Measurements from ENCODE around the gene TRPM1.

DNA sequence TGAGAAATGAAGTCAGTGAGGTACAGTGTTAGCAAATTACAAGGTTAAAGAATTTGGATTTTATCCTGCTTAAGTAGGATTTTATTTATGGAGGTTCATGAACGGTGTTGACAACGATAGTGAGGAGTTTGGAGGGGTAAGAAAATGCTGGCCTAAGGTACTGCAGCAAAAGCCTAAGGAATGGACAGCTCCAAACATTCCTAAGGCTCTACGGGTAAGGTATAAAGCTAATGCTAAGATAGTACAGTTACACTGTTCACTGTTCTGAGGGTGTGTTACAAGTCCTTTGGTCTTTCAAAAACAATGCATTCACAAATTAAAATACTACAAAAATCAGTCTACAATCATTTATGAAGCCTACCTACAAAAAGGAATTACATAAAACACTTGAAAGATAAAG lies 117.4 kb downstream of the TRPM1 start:
- TF ChIP-seq, protein P1, sequence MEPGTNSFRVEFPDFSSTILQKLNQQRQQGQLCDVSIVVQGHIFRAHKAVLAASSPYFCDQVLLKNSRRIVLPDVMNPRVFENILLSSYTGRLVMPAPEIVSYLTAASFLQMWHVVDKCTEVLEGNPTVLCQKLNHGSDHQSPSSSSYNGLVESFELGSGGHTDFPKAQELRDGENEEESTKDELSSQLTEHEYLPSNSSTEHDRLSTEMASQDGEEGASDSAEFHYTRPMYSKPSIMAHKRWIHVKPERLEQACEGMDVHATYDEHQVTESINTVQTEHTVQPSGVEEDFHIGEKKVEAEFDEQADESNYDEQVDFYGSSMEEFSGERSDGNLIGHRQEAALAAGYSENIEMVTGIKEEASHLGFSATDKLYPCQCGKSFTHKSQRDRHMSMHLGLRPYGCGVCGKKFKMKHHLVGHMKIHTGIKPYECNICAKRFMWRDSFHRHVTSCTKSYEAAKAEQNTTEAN (CRISPR knock-in tag; IDR thresholded peaks at IDR 0.05): no peak
- TF ChIP-seq REST (IDR thresholded peaks at IDR 0.05; ENCODE audit: borderline replicate concordance) (no peak), REST (CRISPR knock-in tag; IDR thresholded peaks at IDR 0.05; ENCODE audit: low read depth) (no peak), POLR2G (IDR thresholded peaks at IDR 0.05; ENCODE audit: low read depth, low read length) (no peak), ATF2 (CRISPR knock-in tag; IDR thresholded peaks at IDR 0.05) (no peak), TBL1XR1 (IDR thresholded peaks at IDR 0.05; ENCODE audit: low read length in 2 of 2) (no peak), HDGF (IDR thresholded peaks at IDR 0.05) (no peak), JUN (IDR thresholded peaks at IDR 0.05; ENCODE audit: borderline replicate concordance, low read depth, low read length) (no peak), JUN (CRISPR knock-in tag; IDR thresholded peaks at IDR 0.05; ENCODE audit: borderline replicate concordance) (no peak), NBN (IDR thresholded peaks at IDR 0.05; ENCODE audit: low read depth) (no peak)
- TF ChIP-seq, protein P2, sequence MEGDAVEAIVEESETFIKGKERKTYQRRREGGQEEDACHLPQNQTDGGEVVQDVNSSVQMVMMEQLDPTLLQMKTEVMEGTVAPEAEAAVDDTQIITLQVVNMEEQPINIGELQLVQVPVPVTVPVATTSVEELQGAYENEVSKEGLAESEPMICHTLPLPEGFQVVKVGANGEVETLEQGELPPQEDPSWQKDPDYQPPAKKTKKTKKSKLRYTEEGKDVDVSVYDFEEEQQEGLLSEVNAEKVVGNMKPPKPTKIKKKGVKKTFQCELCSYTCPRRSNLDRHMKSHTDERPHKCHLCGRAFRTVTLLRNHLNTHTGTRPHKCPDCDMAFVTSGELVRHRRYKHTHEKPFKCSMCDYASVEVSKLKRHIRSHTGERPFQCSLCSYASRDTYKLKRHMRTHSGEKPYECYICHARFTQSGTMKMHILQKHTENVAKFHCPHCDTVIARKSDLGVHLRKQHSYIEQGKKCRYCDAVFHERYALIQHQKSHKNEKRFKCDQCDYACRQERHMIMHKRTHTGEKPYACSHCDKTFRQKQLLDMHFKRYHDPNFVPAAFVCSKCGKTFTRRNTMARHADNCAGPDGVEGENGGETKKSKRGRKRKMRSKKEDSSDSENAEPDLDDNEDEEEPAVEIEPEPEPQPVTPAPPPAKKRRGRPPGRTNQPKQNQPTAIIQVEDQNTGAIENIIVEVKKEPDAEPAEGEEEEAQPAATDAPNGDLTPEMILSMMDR (IDR thresholded peaks at IDR 0.05 in 2 of 3, conservative IDR thresholded peaks at IDR 0.05 in 1 of 3; ENCODE audit: insufficient read depth in 2 of 3, low read depth in 1 of 3, low read length in 3 of 3): no peak
- TF ChIP-seq, protein P3, sequence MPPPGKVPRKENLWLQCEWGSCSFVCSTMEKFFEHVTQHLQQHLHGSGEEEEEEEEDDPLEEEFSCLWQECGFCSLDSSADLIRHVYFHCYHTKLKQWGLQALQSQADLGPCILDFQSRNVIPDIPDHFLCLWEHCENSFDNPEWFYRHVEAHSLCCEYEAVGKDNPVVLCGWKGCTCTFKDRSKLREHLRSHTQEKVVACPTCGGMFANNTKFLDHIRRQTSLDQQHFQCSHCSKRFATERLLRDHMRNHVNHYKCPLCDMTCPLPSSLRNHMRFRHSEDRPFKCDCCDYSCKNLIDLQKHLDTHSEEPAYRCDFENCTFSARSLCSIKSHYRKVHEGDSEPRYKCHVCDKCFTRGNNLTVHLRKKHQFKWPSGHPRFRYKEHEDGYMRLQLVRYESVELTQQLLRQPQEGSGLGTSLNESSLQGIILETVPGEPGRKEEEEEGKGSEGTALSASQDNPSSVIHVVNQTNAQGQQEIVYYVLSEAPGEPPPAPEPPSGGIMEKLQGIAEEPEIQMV (tag; conservative IDR thresholded peaks at IDR 0.05; ENCODE audit: low read depth): no peak
